Measurements from ENCODE around the gene LRMDA. TPM values are rescaled to one million over a fixed set of nuclear protein-coding genes. Genes with fewer than 3 reads are reported as not detected.

Gene LRMDA
- polyA plus RNA-seq, 3 donors, result 7.2 to 20.6 (median 14.4) TPM

DNA sequence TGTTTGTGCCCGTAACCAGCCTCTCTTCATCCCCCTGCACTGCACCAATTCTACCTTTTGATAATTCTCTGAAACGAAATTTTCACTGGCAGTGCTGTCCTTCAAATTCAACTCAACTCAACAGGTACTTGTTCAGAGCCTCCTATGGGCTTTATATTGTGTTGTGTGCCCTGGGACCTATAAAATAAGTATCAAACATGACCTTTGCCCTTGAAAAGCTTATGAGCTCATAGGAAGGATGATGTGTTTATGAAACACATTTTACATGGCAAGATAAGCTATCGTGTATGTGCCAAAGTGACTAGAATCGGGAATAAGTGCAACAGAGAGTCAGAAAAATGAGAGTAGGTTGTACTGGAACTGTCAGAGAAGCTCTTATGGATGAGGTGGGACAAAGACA is 923.5 kb downstream of the LRMDA start:
- 75 to 92% (median 84%) methylated on average over 4 of the region's 4 CpGs for WGBS, 3 donors
- H3K27ac ChIP-seq (ENCODE audit: low read depth, low read length), result no peak overlapping the region

DNA sequence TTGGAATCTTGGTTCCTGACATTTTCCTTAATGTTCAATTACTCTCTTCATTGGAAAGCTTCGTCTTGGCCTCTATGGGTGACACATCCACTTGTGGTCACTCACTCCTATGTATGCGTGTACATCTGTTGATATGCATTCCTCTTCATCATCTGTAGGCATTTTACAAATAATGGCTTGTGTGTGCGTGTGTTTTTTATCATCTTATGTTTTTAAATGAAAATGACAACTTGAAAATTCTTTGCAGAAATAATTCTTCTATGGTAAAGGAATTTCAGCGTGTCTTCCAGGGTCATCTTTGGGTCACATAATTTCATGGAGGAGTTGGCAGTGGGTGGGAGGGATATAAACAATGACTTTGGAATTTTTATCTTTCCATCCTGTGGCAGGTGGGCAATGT is 925.1 kb downstream of the LRMDA start:
- no peak overlapping the region for H3K27ac ChIP-seq (ENCODE audit: low read depth, low read length)
- 95 to 97% (median 95%) methylated on average over 4 of the region's 4 CpGs for WGBS, 3 donors

DNA sequence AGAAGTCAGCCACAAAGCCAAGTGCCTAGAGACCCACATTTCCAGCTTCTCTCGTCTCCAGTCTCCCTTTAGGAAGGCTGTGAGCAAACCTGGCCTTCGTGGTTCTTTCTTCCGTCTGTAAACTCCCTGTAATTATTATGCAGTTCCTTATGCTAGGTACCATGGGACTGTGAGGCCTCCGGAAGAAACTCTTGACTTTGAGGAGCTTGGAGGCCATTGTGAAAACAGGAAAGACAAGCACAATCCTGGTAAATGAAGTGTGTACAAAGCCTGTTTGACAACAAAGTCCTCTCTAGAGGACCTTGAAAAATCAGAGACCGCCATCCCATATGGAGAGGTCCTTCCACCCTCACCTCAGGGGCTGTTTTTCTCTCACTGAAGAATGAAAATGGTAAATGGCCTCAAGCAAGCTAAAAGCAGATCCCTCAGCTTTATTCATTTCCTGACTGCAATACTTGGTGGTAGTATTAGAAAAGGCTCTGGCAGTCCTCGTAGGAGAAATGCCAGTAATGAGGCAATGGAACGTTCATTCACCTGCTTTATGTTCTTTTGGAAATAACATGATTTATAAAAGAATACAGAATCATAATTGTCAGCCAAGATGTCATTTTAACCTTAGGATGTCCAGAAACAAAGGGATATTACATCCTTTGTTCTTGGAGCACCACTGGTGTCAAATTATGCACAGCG is 926.4 kb downstream of the LRMDA start:
- no peak overlapping the region for H3K27ac ChIP-seq (ENCODE audit: low read depth, low read length)
- WGBS, 3 donors, result 87 to 92% (median 89%) methylated on average over 8 of the region's 8 CpGs

DNA sequence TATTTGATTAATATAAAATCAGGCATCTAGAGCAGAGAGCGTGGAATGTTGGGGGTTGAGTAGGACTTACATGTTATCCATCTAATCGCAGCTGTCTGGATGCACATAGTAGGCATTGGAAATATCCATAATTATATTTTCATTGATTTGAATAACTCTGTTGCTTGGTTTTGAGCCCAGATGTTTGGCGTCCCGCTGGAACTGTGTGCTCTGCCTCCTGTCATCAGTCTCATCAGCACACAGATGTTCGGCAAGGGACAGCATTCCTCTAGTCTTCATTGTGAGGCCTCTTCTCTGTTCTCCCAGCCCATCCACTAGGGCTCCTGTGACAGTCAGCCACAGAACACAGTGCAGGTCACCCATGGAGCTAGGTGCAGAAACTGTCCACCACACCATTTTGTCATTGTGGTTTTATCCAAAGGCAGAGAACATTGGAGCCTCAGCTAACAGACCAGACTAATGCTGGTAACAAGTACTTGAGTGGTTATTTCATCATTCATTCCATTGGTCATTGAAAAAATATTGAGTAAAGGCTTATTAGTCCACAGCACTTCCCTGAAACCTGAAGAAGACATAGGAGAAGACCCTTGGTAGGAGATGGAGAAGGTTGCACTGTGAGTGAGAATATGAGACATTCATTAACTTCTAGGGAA is 927.4 kb downstream of the LRMDA start:
- WGBS, 3 donors, result 92 to 96% (median 92%) methylated on average over 5 of the region's 5 CpGs
- no peak overlapping the region for H3K27ac ChIP-seq (ENCODE audit: low read depth, low read length)

DNA sequence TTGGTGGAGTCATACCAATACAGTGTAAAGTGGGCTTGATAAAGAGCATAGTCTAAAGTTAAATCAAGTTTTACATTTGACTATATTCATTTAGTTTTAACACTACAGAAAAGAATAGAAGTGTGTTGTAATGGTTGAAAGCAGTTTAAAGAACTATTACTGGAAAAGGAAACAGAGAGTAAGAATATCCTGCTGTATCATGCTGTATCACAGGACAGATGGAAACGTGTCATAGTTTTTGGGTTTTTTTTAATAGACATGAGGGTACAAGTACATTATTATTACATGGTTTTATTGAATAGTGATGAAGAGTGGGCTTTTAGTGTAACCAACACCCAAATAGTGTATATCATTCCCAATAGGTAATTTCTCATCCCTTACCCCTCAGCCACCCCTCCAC is 944.3 kb downstream of the LRMDA start:
- WGBS, 3 donors, result 62 to 89% (median 78%) methylated on average over 1 of the region's 1 CpG
- no peak overlapping the region for H3K27ac ChIP-seq (ENCODE audit: low read depth, low read length)

DNA sequence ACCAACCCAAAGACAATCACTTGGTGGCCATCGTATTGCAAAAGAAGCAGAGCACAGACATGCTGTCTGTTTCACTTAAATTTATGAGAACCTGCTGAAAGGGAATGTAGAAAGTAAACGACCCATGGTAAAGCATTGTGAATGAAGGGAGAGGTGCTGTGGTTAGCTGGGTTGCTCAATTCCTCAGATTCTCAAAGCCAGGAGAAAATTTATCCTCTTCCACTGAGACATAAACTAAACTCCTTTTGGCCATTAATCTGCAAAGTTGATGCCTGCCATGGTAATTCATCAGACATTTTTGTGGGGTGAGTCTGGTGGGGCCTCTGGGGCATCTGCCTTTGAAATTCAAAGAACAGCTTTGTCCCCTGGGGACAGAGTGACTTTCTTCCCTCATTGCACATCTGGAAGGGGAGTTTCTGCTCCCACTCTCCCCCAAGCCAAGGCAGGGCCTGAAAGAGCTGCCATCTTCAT is 951.0 kb downstream of the LRMDA start:
- WGBS, 3 donors, result 49 to 85% (median 51%) methylated on average over 2 of the region's 2 CpGs
- H3K27ac ChIP-seq (ENCODE audit: low read depth, low read length), result no peak overlapping the region

DNA sequence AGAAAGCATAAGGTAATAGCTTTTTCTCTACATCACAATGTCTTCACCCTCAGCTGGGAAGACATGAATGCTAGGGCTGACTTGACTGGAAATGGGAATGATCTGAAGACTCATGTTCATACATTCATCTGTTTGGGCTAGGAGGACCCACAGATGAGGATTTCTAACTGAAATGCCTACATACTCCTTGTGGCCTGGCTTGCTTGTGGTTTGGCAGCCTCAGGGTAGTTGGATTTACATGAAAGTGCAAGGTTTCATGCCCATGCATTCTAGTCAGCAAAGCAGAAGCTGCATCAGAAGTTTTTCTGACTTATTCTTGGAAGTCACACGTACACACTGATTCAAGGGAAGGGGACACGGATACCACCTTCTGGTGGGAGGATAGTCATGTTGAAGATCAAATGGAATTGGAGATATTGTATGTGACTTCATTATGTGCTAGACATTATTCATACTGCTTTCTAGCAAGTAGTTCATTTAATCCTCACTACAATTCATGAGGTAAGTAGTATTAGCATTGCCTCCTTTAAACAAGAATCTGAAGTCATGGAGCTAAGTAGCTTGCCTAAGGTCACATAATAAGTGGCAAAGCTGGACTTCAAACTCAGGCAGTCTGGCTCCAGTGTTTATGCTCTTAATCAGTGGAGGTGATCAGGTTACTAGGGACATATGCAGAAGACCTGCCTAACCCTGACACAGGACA is 957.0 kb downstream of the LRMDA start:
- 98 to 99% (median 98%) methylated on average over 2 of the region's 2 CpGs for WGBS, 3 donors

DNA sequence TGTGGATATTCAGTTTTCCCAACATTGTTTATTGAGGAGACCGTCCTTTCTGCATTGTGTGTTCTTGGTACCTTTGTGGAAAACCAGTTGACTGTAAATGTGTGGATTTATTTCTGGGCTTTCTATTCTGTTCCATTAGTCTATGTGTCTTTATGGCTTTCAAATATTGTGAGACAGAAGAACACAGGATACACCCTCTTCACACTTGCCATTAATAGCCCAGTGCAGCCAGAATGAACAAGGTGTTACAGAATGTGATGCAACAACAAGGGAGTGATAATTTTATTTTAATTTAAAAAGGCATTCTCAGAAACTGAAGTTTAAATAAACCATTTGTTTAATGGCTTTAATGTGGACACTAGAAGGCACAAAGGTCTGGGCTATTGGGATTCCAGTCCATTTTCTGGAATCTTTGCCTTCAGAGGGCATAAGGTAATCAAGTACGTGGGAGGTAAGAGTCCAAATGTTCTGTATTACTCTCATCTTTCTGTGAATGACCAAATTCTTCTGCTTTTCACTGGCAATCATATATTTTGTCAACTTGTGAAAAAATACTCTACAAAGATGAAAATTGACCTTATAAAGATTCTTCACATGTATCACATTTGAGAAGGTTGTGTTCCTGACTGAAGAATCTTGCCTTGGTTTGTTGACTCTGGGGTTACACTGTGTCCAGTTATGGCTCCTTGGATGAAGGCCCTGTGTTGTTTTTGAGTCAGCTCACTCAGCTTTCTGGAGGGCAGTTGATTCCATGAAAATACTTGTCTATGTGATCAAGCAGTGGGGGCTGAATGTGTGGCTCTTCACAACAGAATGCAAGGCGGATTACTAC is 962.7 kb downstream of the LRMDA start:
- WGBS, 3 donors, result 95 to 96% (median 96%) methylated on average over 3 of the region's 3 CpGs
- no peak overlapping the region for H3K27ac ChIP-seq (ENCODE audit: low read depth, low read length)

More for the DNA sequence above, 957.0 kb downstream of the LRMDA start:
- no peak overlapping the region for H3K27ac ChIP-seq (ENCODE audit: low read depth, low read length)

DNA sequence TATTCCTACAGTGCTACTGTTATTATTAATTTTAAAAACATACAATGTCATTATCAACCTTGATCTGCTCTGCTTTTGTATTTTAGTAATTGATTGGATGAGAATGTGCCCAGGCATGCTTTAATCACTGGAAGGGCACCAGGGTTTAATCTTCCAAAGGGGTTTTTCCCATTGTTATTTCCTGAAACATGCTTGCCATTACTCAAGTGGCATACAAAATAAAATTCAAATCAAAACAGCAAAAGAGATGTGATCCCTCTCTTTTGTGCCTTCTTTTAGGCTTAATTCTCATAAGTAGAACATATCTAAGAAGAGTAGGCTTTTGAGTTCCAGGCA is 963.3 kb downstream of the LRMDA start:
- H3K27ac ChIP-seq (ENCODE audit: low read depth, low read length), result no peak overlapping the region

DNA sequence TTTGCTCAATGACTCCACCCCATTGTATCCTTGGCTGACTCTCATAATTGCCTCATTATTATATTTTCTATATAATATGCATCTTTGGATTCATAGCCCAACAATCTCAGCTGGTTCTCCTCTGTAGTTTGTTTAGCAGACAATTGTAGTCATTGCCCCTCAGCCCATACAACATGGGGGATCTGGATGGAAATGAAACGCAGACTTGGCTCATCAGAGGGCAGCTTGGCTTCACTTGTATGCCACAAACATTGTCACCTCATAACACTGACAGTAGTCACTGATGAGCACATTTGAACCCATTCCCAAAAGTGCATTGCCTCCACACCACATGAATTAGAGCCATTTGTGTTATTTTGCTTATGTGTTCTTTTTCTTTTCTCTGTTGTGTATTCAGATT is 963.8 kb downstream of the LRMDA start:
- H3K27ac ChIP-seq (ENCODE audit: low read depth, low read length), result no peak overlapping the region
- 93 to 100% (median 98%) methylated on average over 1 of the region's 1 CpG for WGBS, 3 donors

DNA sequence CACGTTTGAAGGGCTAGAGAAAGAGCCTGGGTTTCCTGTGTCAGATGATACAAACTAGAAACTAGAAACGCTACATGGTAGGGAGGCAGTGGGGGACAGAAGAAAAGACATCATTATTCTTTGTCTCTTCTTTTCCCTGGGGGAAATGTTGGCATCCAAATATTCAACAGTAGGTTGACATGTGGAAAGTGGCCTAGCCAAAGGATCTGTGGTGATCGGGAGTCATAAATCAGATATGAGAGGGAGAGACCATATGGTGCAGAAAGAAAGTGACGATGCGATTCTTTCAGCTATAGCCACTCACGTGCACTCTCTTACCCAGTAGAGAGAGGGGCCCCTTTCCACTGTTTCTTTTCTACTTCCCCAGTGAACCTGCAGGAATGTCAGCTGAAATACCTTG is 964.7 kb downstream of the LRMDA start:
- 78 to 95% (median 90%) methylated on average over 6 of the region's 6 CpGs for WGBS, 3 donors
- H3K27ac ChIP-seq (ENCODE audit: low read depth, low read length), result no peak overlapping the region

DNA sequence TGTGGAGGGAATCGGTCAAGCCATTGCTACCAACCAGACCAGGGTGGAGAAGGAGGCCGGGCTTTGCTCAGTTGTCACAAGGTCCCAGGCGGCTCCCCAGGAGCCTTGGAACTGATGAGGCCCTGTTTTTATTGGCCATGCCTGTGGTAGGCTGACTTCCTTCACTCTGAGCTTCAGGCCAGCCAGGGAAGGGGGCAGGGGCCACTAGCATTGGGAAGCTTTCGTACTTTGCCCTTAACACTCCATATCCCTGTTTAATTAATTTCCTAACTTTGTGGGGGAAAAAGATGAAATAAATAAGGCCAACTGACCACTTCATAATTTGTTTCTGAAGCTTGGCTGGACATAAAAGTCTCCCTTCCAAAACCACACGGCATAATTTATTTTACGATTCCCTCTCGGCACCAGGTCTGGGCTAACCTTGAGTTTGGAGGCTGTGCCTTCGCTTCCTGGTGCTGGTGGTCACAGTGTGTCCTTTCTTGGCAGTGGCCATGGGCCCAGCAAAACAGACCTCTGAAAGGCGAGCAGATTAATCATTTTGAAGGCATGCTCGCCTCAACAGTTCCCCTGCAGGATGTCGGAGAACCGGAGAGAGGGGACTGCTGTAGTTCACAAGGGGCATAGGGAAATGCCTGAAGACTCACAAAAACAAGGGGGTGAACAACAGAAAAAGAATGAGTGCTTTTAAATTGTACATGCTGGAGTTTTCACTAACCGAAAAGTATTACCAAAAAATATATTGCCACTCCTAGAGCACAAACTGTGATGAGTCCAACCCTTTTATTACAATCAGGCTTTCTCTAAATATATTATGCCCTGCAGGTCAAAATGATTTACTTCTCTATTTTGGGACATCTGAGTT is 966.0 kb downstream of the LRMDA start:
- no peak overlapping the region for H3K27ac ChIP-seq (ENCODE audit: low read depth, low read length)
- 79 to 87% (median 83%) methylated on average over 13 of the region's 13 CpGs for WGBS, 3 donors

DNA sequence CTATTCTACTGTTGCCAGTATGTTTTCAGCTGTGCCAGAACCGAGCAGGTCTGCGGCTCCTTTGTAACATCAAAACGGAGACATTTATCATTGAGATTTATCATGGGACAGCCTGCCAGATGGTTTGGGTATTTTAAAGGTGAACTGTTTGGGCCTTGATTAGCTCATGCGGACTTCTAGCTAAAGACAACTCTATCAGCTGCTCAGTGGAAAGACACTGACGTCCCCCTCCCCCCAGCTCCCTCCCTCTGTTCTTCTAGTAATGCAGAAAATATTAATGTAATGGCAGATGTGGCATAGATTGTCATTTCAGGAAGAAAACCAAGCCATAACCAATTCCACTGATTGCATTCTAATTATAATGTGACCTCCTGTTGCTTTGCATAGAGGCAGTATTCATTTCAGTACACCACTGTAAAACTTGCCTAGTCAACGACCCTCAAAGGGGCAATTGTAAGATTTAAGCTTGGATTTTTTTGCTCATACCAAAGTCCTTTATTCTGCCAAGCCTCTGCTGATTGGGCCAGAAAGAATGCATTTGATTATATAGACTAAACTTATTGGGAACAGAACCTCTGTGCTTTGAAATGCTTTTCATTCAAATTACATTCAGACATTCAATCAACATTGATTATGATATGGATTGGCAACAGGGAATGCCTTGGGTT is 966.8 kb downstream of the LRMDA start:
- WGBS, 3 donors, result 69 to 82% (median 73%) methylated on average over 6 of the region's 6 CpGs
- H3K27ac ChIP-seq (ENCODE audit: low read depth, low read length), result no peak overlapping the region

DNA sequence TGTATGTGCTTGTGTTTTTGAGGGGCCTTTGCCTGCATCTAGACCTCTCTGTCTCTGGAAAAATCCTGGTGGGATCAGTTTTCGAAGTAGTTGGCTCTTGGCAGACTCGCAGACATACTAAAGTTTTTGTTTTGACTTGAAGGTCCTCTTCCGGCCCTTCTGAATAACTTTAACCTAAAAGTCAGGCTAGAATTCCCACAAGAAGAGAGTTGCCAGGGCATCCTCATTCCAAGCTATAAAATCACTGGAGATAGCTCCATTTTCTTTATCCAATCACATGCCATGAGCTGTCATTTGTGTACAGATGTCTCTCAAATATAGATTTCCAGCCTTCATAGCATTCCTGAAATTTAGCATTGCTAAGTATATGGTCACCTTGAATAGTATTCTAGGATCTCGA is 967.8 kb downstream of the LRMDA start:
- WGBS, 3 donors, result 85 to 93% (median 86%) methylated on average over 4 of the region's 4 CpGs
- no peak overlapping the region for H3K27ac ChIP-seq (ENCODE audit: low read depth, low read length)

DNA sequence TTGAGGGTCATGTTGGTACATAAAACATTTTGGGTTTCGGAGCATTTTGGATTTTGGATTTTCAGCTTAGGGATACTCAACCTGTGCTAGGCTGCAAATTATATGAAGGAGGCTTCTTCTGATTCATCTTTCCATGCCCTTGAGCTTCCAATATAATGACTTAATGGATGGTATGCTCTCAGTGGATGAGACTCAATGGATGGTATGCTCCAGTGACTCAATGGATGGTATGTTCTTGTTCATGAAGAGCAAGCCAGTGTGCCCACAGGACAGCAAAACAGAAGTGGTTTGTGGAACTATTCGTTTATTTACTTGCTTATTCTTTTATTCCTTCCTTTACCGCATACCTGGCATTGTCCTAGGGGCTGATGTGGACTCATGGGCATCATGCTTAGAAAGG is 969.6 kb downstream of the LRMDA start:
- WGBS, 3 donors, result 91 to 95% (median 91%) methylated on average over 3 of the region's 3 CpGs
- no peak overlapping the region for H3K27ac ChIP-seq (ENCODE audit: low read depth, low read length)

DNA sequence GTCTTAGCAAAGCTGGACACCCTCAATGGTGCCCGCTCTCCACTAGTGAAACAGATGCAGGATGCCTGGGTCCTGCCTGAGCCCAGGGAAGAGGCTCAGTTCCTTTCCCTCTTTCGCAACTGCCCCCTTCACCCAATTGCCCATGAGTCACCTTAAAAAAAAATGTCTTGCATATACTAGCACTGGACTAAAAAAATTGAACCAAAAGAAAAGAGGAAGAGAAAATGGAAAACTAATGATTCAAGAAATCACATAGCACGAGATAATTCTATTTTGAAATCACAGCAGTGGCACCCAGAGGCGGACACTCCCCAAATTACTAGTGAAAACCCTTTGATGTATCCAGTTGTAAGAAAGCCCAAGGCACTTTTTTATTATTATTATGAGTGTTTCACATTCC is 972.5 kb downstream of the LRMDA start:
- H3K27ac ChIP-seq (ENCODE audit: low read depth, low read length), result no peak overlapping the region

DNA sequence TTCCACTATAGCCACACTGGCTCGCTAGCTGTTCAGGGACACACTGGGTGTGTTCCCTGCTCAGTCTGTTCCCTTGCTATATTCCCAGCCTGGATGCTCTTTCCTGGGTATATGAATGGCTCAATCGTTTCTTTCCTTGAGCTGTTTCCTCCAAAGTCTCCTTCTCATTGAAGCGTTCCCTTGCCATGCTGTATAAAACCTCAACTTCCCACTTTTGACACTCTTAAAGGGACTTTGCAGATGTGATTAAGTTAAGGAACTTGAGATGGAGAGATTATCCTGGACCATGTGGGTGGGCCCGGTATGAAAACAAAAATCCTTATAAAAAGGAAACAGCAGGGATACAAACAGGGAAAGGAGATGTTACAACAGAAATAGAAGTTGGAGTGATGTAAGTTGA is 973.1 kb downstream of the LRMDA start:
- 67 to 93% (median 78%) methylated on average over 4 of the region's 4 CpGs for WGBS, 3 donors
- no peak overlapping the region for H3K27ac ChIP-seq (ENCODE audit: low read depth, low read length)

More for the DNA sequence above, 972.5 kb downstream of the LRMDA start:
- 65 to 92% (median 72%) methylated on average over 4 of the region's 4 CpGs for WGBS, 3 donors
